HEK293T (cell line): ENCODE data around the gene COL26A1.

ENCODE experiments used
- CTCF ChIA-PET: fragments of 350-600 bp; formaldehyde crosslinking; extraction: SDS; loops from one replicate; lab custom pipeline; 2021; ENCODE audit warnings: antibody characterized with exemption, inconsistent platforms; lab: Yijun Ruan, JAX
- POLR2A ChIA-PET: fragments of 350-600 bp; formaldehyde crosslinking; extraction: SDS; loops from one replicate; lab custom pipeline; 2020; ENCODE audit warnings: antibody characterized with exemption, inconsistent platforms; lab: Yijun Ruan, JAX
- DNase-seq: peaks from one replicate; pipeline ENCODE4 v3.0.0; 2012; ENCODE audit warnings: mixed read lengths; ENCODE audit errors: extremely low spot score
- ARNT ChIP-seq: fragments of 450-650 bp; IDR thresholded peaks from 2 replicates; pipeline ENCODE4 v1.6.1; 2017; ENCODE audit warnings: mild to moderate bottlenecking
- BHLHE40 ChIP-seq: fragments of 450-650 bp; IDR thresholded peaks from 2 replicates; pipeline ENCODE4 v1.6.1; 2016; ENCODE audit warnings: mild to moderate bottlenecking, moderate library complexity, borderline replicate concordance
- CTBP1 ChIP-seq: fragments of 450-650 bp; IDR thresholded peaks from 2 replicates; pipeline ENCODE4 v1.6.1; 2016; ENCODE audit warnings: borderline replicate concordance
- ELF4 ChIP-seq: fragments of 450-650 bp; IDR thresholded peaks from 2 replicates; pipeline ENCODE4 v1.6.1; 2017; ENCODE audit warnings: antibody characterized with exemption
- FOXA1 ChIP-seq: fragments of 450-650 bp; IDR thresholded peaks from 2 replicates; pipeline ENCODE4 v1.6.1; 2016; ENCODE audit warnings: mild to moderate bottlenecking
- FOXK2 ChIP-seq: fragments of 450-650 bp; IDR thresholded peaks from 2 replicates; pipeline ENCODE4 v1.6.1; 2016; ENCODE audit warnings: mild to moderate bottlenecking
- FOXM1 ChIP-seq: fragments of 450-650 bp; IDR thresholded peaks from 2 replicates; pipeline ENCODE4 v1.6.1; 2017; ENCODE audit warnings: mild to moderate bottlenecking, borderline replicate concordance
- HDGF ChIP-seq: fragments of 450-650 bp; IDR thresholded peaks from 2 replicates; pipeline ENCODE4 v1.6.1; 2017; ENCODE audit warnings: antibody characterized with exemption, borderline replicate concordance
- L3MBTL2 ChIP-seq: fragments of 450-650 bp; conservative IDR thresholded peaks from 2 replicates; pipeline ENCODE4 v1.6.1; 2016; ENCODE audit warnings: mild to moderate bottlenecking
- LEF1 ChIP-seq: fragments of 450-650 bp; IDR thresholded peaks from 2 replicates; pipeline ENCODE4 v1.6.1; 2017; ENCODE audit warnings: mild to moderate bottlenecking, borderline replicate concordance
- NFRKB ChIP-seq: fragments of 450-650 bp; IDR thresholded peaks from 2 replicates; pipeline ENCODE4 v1.6.1; 2016; ENCODE audit warnings: mild to moderate bottlenecking, moderate library complexity
- PKNOX1 ChIP-seq: fragments of 450-650 bp; IDR thresholded peaks from 2 replicates; pipeline ENCODE4 v1.6.1; 2016
- SP1 ChIP-seq: fragments of 450-650 bp; IDR thresholded peaks from 2 replicates; pipeline ENCODE4 v1.6.1; 2017
- SUZ12 ChIP-seq: fragments of 450-650 bp; IDR thresholded peaks from 2 replicates; pipeline ENCODE4 v1.6.1; 2016; ENCODE audit warnings: mild to moderate bottlenecking
- TARDBP ChIP-seq: fragments of 450-650 bp; IDR thresholded peaks from 2 replicates; pipeline ENCODE4 v1.6.1; 2016
- ZNF384 ChIP-seq: fragments of 450-650 bp; IDR thresholded peaks from 2 replicates; pipeline ENCODE4 v1.6.1; 2016

The COL26A1 gene

GRCh38 chr7:101591504-101591903 lies 228.8 kb downstream of the COL26A1 start:
- CTCF ChIA-PET: no interaction called here
- POLR2A ChIA-PET: no interaction called here
- DNase-seq: no peak
- TF ChIP-seq NFRKB (no peak), TARDBP (no peak), HDGF (no peak), ARNT (no peak), L3MBTL2 (no peak), ELF4 (no peak), BHLHE40 (no peak), ZNF384 (no peak), FOXK2 (no peak)

DNA sequence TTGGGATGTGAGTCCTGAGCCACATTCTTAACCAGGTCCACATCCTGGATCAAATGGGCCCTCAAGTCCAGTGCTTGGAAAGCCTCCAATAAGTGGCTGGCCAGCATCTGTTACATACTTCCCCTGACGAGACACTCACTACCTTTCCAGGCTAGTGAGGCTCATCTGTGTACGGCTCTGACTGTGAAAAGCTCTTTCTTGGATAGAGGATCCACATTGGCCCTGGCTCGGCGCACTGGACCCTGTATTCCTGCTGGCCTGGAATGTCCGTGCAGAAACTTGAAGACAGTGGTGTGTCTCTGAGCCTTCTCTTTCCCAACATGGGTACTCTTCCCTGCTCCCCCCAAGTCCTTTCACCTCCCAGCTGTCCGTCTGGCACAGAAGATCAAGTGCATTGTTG lies 230.9 kb downstream of the COL26A1 start:
- POLR2A ChIA-PET: no interaction called here

GRCh38 chr7:101594790-101595189 lies 232.1 kb downstream of the COL26A1 start:
- ChIA-PET CTCF (no interaction called here), POLR2A (no interaction called here)
- DNase-seq: no peak
- TF ChIP-seq TARDBP (no peak), ARNT (no peak), SP1 (no peak), SUZ12 (no peak), ZNF384 (no peak), LEF1 (no peak), ELF4 (no peak), BHLHE40 (no peak), CTBP1 (no peak), FOXK2 (no peak), NFRKB (no peak), L3MBTL2 (no peak), PKNOX1 (no peak), HDGF (no peak), FOXM1 (no peak), FOXA1 (no peak)

More for the DNA sequence above, 230.9 kb downstream of the COL26A1 start:
- CTCF ChIA-PET: no interaction called here
- no peak for TF ChIP-seq HDGF
- no peak for TF ChIP-seq SP1
- no peak for TF ChIP-seq PKNOX1
- no peak for TF ChIP-seq ARNT
- TF ChIP-seq LEF1: no peak
- no peak for TF ChIP-seq BHLHE40
- no peak for TF ChIP-seq FOXA1
- TF ChIP-seq NFRKB: no peak
- no peak for TF ChIP-seq ELF4
- TF ChIP-seq CTBP1: no peak
- TF ChIP-seq FOXK2: no peak
- TF ChIP-seq L3MBTL2: no peak
- no peak for TF ChIP-seq TARDBP
- no peak for TF ChIP-seq FOXM1
- no peak for TF ChIP-seq SUZ12
- no peak for TF ChIP-seq ZNF384
- DNase-seq: no peak

DNA sequence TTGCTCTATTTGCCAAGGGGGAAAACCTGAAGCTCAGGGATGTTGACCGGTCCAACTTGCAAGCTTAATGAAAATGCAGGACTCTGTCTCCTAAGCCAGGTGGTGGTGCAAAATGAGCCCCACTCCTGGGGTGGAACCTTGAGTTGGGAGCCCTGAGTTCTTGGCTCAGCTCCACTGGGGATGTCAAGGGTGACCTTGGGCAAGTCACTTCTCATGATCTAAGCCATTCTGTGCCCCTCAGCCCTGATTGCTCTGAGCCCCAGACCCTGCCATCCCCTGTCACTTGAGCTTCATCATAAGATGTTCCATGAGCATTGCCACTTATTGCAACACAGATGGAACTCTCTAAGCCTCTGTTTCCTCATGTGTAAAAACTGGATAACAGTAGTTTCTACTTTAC lies 232.6 kb downstream of the COL26A1 start:
- POLR2A ChIA-PET: no interaction called here

GRCh38 chr7:101595766-101596537 lies 233.3 kb downstream of the COL26A1 start:
- CTCF ChIA-PET: no interaction called here
- no peak for DNase-seq

More for the DNA sequence above, 232.6 kb downstream of the COL26A1 start:
- DNase-seq: no peak
- TF ChIP-seq ZNF384 (no peak), CTBP1 (no peak), FOXM1 (no peak), LEF1 (no peak), ARNT (no peak)
- CTCF ChIA-PET: no interaction called here

More at GRCh38 chr7:101595766-101596537, 233.3 kb downstream of the COL26A1 start:
- POLR2A ChIA-PET: no interaction called here
- TF ChIP-seq ARNT (no peak), FOXM1 (no peak), PKNOX1 (no peak), ELF4 (no peak), FOXA1 (no peak), ZNF384 (no peak), TARDBP (no peak), SUZ12 (no peak), HDGF (no peak), L3MBTL2 (no peak), CTBP1 (no peak), SP1 (no peak), FOXK2 (no peak), LEF1 (no peak)
